AG04450 (cell line): Measurements from ENCODE around the gene CCDC74A. TPM values are rescaled to one million over a fixed set of nuclear protein-coding genes. Genes with fewer than 3 reads are reported as not detected.
"Not testable (repeated sequence)": the region's sequence is repeated elsewhere in the genome, so short reads cannot be mapped to it uniquely, and the experiment has no call there.

Source experiments
- CTCF ChIA-PET: fragments of 300-600, 350-600 bp; formaldehyde crosslinking; extraction: SDS; loops from one replicate; lab custom pipeline; 2022; ENCODE audit warnings: antibody characterized with exemption, inconsistent platforms; lab: Charles Lee
- POLR2A ChIA-PET: fragments of 350-600 bp; formaldehyde crosslinking; extraction: SDS; loops from one replicate; lab custom pipeline; 2021; ENCODE audit warnings: antibody characterized with exemption, inconsistent platforms; lab: Yijun Ruan, JAX
- DNase-seq: peaks from one replicate; pipeline ENCODE4 v3.0.0-alpha.2; 2011; ENCODE audit warnings: low read depth, low spot score
- H3K27ac ChIP-seq: one replicate; pipeline ENCODE4 v1.5.1; 2012; ENCODE audit warnings: low read depth, low read length, control low read depth
- H3K27me3 ChIP-seq: one replicate; pipeline ENCODE4 v1.6.0; 2012; ENCODE audit warnings: low read length; ENCODE audit not compliant: control insufficient read depth, insufficient read depth
- H3K4me3 ChIP-seq: 2 replicates; pipeline ENCODE4 v1.5.1; 2011; ENCODE audit warnings: mild to moderate bottlenecking, low read depth, low read length, control low read depth
- H3K9me3 ChIP-seq: 2 replicates; pipeline ENCODE4 v1.5.1; 2012; ENCODE audit warnings: low read length; ENCODE audit not compliant: control insufficient read depth, insufficient read depth
- CTCF ChIP-seq: IDR thresholded peaks from 2 replicates; pipeline ENCODE4 v1.5.1; 2011; ENCODE audit warnings: low read depth, low read length, control low read depth, inconsistent platforms
- polyA plus RNA-seq: library from polyadenylated mRNA; depleted of rRNA; stranded (reverse); fragments of >200 nt; gene quantifications from 2 replicates; pipeline ENCODE4 v1.2.3, GENCODE V29; 2011

Gene CCDC74A
- polyA plus RNA-seq, 1 experiment = 4.0 TPM

GRCh38 chr2:131493199-131493968, 34.3 kb upstream of the CCDC74A start:
- ChIA-PET CTCF (interaction anchor here (0.6 to 3.0 kb wide), 32 partner anchors 10 to 1255 kb away, joined by 3 to 34 read pairs (median 4); no protein-coding TSS in a partner anchor), POLR2A (interaction anchor here (0.7 kb wide), 1 partner anchor 189 kb away, joined by 3 read pairs; no protein-coding TSS in a partner anchor)
- peak overlapping the region; percentile 47 for H3K27ac ChIP-seq

GRCh38 chr2:131495506-131495905, 32.2 kb upstream of the CCDC74A start:
- H3K27me3 ChIP-seq, CTCF ChIA-PET, H3K4me3 ChIP-seq, H3K9me3 ChIP-seq, H3K27ac ChIP-seq, DNase-seq, POLR2A ChIA-PET: not testable (repeated sequence)

More at GRCh38 chr2:131493199-131493968, 34.3 kb upstream of the CCDC74A start:
- no peaks in the 10 kb centered on the region for H3K27me3 ChIP-seq
- no peak for DNase-seq
- no peak for TF ChIP-seq CTCF
- H3K4me3 ChIP-seq = peak overlapping the region; percentile 78
- H3K9me3 ChIP-seq = no peaks in the 10 kb centered on the region

- POLR2A ChIA-PET, H3K4me3 ChIP-seq, H3K9me3 ChIP-seq, CTCF ChIA-PET, H3K27me3 ChIP-seq: not testable (repeated sequence)
- peak overlapping the region; percentile 39 for H3K27ac ChIP-seq
- DNase-seq = peak; percentile 39
These were observed 29.2 kb upstream of the CCDC74A start for GRCh38 chr2:131498321-131498973.

GRCh38 chr2:131503587-131503986, 24.1 kb upstream of the CCDC74A start:
- DNase-seq, H3K9me3 ChIP-seq, H3K27ac ChIP-seq, H3K4me3 ChIP-seq, POLR2A ChIA-PET, H3K27me3 ChIP-seq: not testable (repeated sequence)
- CTCF ChIA-PET = interaction anchor here (2.8 kb wide), 1 partner anchor 11 kb away, joined by 19 read pairs; the partner anchor contains the start of gene MZT2A

GRCh38 chr2:131504082-131504750, 23.5 kb upstream of the CCDC74A start:
- POLR2A ChIA-PET, H3K4me3 ChIP-seq, H3K9me3 ChIP-seq, H3K27ac ChIP-seq, H3K27me3 ChIP-seq, DNase-seq: not testable (repeated sequence)
- CTCF ChIA-PET = interaction anchor here (0.6 to 2.8 kb wide), 2 partner anchors 11 to 47 kb away, joined by 5 to 19 read pairs; partner anchors contain the start of gene MZT2A

- ChIA-PET POLR2A (no interaction called here), CTCF (no interaction called here)
- Histone ChIP-seq H3K27me3 (no peaks in the 10 kb centered on the region), H3K4me3 (no peak overlapping the region), H3K9me3 (no peaks in the 10 kb centered on the region), H3K27ac (no peak overlapping the region)
- DNase-seq = no peak
- no peak for TF ChIP-seq CTCF
These were observed 18.1 kb upstream of the CCDC74A start for GRCh38 chr2:131509615-131510014.
